A549 (cell line): Measurements from ENCODE around the gene MYCN. TPM values are rescaled to one million over a fixed set of nuclear protein-coding genes. Genes with fewer than 3 reads are reported as not detected.

Experiments
- ATAC-seq, 2 experiments: fragments of 200-7000 bp in 1 of 2; fragments of >200 bp in 1 of 2; cut with Nextera tagmentation in 1 of 2; cut with Tn5 transposase in 1 of 2; 3 replicates each; pipeline versions ENCODE4 v1.8.0 to v1.9.1; 2018 to 2020; ENCODE audit warnings: mild to moderate bottlenecking in 1 of 2, moderate library complexity in 1 of 2
- CTCF ChIA-PET: fragments of 300-600 bp; sonication (Branson Sonifier 250); formaldehyde crosslinking; extraction: SDS; loops from one replicate; lab custom pipeline; 2021; ENCODE audit warnings: antibody characterized with exemption, inconsistent platforms; lab: Yijun Ruan, JAX
- POLR2A ChIA-PET: fragments of 350-600 bp; formaldehyde crosslinking; extraction: SDS; loops from one replicate; lab custom pipeline; 2021; ENCODE audit warnings: antibody characterized with exemption, inconsistent platforms; lab: Yijun Ruan, JAX
- DNase-seq, 2 experiments: peaks; one replicate each; pipeline versions ENCODE4 v3.0.0 to v3.0.0-alpha.2; 2011 to 2016; ENCODE audit warnings: low read depth in 1 of 2, low spot score in 1 of 2
- FAIRE-seq: peaks from 2 replicates; lab custom pipeline; 2011; peaks lifted over from hg19 to GRCh38; lab: Jason Lieb, UNC
- H3K27ac ChIP-seq, 2 experiments: fragments of >200 bp; sonication (Bioruptor Twin); formaldehyde crosslinking; 3 replicates each; pipeline ENCODE4 v1.5.1; 2016 to 2017
- H3K4me1 ChIP-seq: fragments of >200 bp; sonication (Bioruptor Twin); formaldehyde crosslinking; 3 replicates; pipeline ENCODE4 v1.6.1; 2016
- H3K4me2 ChIP-seq: fragments of >200 bp; sonication (Bioruptor Twin); formaldehyde crosslinking; 3 replicates; pipeline ENCODE4 v1.6.1; 2016
- H3K4me3 ChIP-seq: fragments of >200 bp; sonication (Bioruptor Twin); formaldehyde crosslinking; 3 replicates; pipeline ENCODE4 v1.5.1; 2016
- H3K9me3 ChIP-seq: fragments of >200 bp; sonication (Bioruptor Twin); formaldehyde crosslinking; 3 replicates; pipeline ENCODE4 v1.6.1; 2016
- CBX2 ChIP-seq: fragments of 200-600 bp; sonication (generic); IDR thresholded peaks from 2 replicates; pipeline ENCODE4 v1.6.1; 2016; ENCODE audit warnings: low read depth, mild to moderate bottlenecking, borderline replicate concordance
- CBX8 ChIP-seq: fragments of 200-600 bp; sonication (generic); IDR thresholded peaks from 2 replicates; pipeline ENCODE4 v1.6.1; 2016
- CHD2 ChIP-seq: fragments of 150-350 bp; IDR thresholded peaks from 2 replicates; pipeline ENCODE4 v1.6.1; 2014; ENCODE audit warnings: low read length; ENCODE audit not compliant: partially characterized antibody
- EHF ChIP-seq: fragments of 250-450 bp; sonication (Bioruptor Pico); IDR thresholded peaks from 2 replicates; pipeline ENCODE4 v1.5.0; 2020; ENCODE audit warnings: mild to moderate bottlenecking
- EHMT2 ChIP-seq: fragments of 200-600 bp; sonication (generic); IDR thresholded peaks from 2 replicates; pipeline ENCODE4 v1.6.1; 2016; ENCODE audit warnings: antibody characterized with exemption, low read depth, mild to moderate bottlenecking, moderate library complexity
- ELK1 ChIP-seq: fragments of 150-350 bp; IDR thresholded peaks from 2 replicates; pipeline ENCODE4 v1.6.1; 2014; ENCODE audit warnings: low read depth, mild to moderate bottlenecking, low read length
- FOSB ChIP-seq: fragments of 250-450 bp; sonication (Bioruptor Pico); IDR thresholded peaks from 2 replicates; pipeline ENCODE4 v1.5.0; 2020; ENCODE audit warnings: mild to moderate bottlenecking, moderate library complexity
- FOXS1 ChIP-seq: fragments of 250-450 bp; sonication (Bioruptor Pico); IDR thresholded peaks from 2 replicates; pipeline ENCODE4 v1.5.0; 2020; ENCODE audit warnings: mild to moderate bottlenecking, moderate library complexity
- GATA3 ChIP-seq: IDR thresholded peaks from 2 replicates; pipeline ENCODE4 v1.6.1; 2012; ENCODE audit warnings: borderline replicate concordance
- HES2 ChIP-seq: fragments of >200 bp; sonication (Bioruptor Twin); formaldehyde crosslinking; IDR thresholded peaks from 2 replicates; pipeline ENCODE4 v1.6.1; 2016
- HEYL ChIP-seq: fragments of 250-450 bp; sonication (Bioruptor Pico); IDR thresholded peaks from 2 replicates; pipeline ENCODE4 v1.8.0; 2021; ENCODE audit warnings: mild to moderate bottlenecking, moderate library complexity
- JUNB ChIP-seq: fragments of >200 bp; sonication (Bioruptor Twin); formaldehyde crosslinking; IDR thresholded peaks from 2 replicates; pipeline ENCODE4 v1.6.1; 2016
- PBX3 ChIP-seq: IDR thresholded peaks from 2 replicates; pipeline ENCODE4 v1.6.1; 2012
- PHF8 ChIP-seq: fragments of 200-600 bp; sonication (generic); IDR thresholded peaks from 2 replicates; pipeline ENCODE4 v1.6.1; 2016; ENCODE audit warnings: low read depth, mild to moderate bottlenecking, antibody characterized with exemption, moderate library complexity, borderline replicate concordance
- POLR2A ChIP-seq: IDR thresholded peaks from 2 replicates; pipeline ENCODE4 v1.6.1; 2012; ENCODE audit warnings: mild to moderate bottlenecking, low read length
- POLR2AphosphoS2 ChIP-seq: conservative IDR thresholded peaks from 2 replicates; pipeline ENCODE4 v1.6.1; 2012; ENCODE audit warnings: low read length, improper control_type of control experiment, inconsistent platforms
- RARB ChIP-seq: fragments of 250-450 bp; sonication (Bioruptor Pico); IDR thresholded peaks from 2 replicates; pipeline ENCODE4 v1.8.0; 2021; ENCODE audit warnings: mild to moderate bottlenecking, moderate library complexity
- RFX5 ChIP-seq: fragments of 450-650 bp; IDR thresholded peaks from 2 replicates; pipeline ENCODE4 v1.7.1; 2014; ENCODE audit warnings: antibody characterized with exemption, mild to moderate bottlenecking, moderate library complexity
- RNF2 ChIP-seq: fragments of 200-600 bp; sonication (generic); IDR thresholded peaks from 2 replicates; pipeline ENCODE4 v1.6.1; 2016; ENCODE audit warnings: low read depth, mild to moderate bottlenecking, antibody characterized with exemption, moderate library complexity, borderline replicate concordance
- TP53 ChIP-seq: fragments of 250-450 bp; sonication (Bioruptor Pico); IDR thresholded peaks from 2 replicates; pipeline ENCODE4 v1.5.0; 2021; ENCODE audit warnings: mild to moderate bottlenecking, moderate library complexity
- USF2 ChIP-seq: fragments of 450-650 bp; IDR thresholded peaks from 2 replicates; pipeline ENCODE4 v1.6.1; 2014; ENCODE audit warnings: antibody characterized with exemption
- ZSCAN20 ChIP-seq: fragments of 250-450 bp; sonication (Bioruptor Pico); IDR thresholded peaks from 2 replicates; pipeline ENCODE4 v1.8.0; 2022; ENCODE audit warnings: mild to moderate bottlenecking, moderate library complexity
- WGBS: methylation state at CpG from one replicate; pipeline ENCODE4 v1.1.6; 2017; ENCODE audit errors: missing lambda C conversion rate; 5-methylcytosine and 5-hydroxymethylcytosine counted together
- polyA plus RNA-seq, 4 experiments: library from polyadenylated mRNA; depleted of rRNA in 3 of 4; stranded (reverse); fragments of >200 nt; fragmentation: RNase III in 1 of 4; extraction: RNeasy Plus Mini Kit Qiagen cat#74134 plus additional on column Dnase treatment in 1 of 4; gene quantifications; 2 replicates in 3 of 4; 3 replicates in 1 of 4; pipeline ENCODE4 v1.2.3, GENCODE V29; 2011 to 2017

The MYCN gene
- polyA plus RNA-seq, 2 of the 4 experiments (the other 2 are of a cell fraction) = not detected

GRCh38 chr2:15965564-15966019 lies 25.2 kb downstream of the MYCN start:
- DNase-seq = no peak
- 64% methylated on average over 14 of the region's 14 CpGs for WGBS
- ChIA-PET CTCF (no interaction called here), POLR2A (no interaction called here)
- no peak for FAIRE-seq
- Histone ChIP-seq H3K4me3 (no peak overlapping the region), H3K27ac (no peak overlapping the region), H3K4me2 (no peak overlapping the region), H3K4me1 (no peaks in the 10 kb centered on the region), H3K9me3 (no peaks in the 10 kb centered on the region)
- TF ChIP-seq RARB (CRISPR knock-in tag) = no peak
- TF ChIP-seq HES2 = no peak
- no peak for TF ChIP-seq EHMT2
- TF ChIP-seq CBX2 = no peak
- no peak for TF ChIP-seq POLR2A
- TF ChIP-seq HEYL (CRISPR knock-in tag) = no peak
- TF ChIP-seq GATA3 = no peak
- no peak for TF ChIP-seq ELK1
- no peak for TF ChIP-seq JUNB
- TF ChIP-seq CHD2 = no peak
- TF ChIP-seq POLR2AphosphoS2 = no peak
- no peak for TF ChIP-seq EHF
- TF ChIP-seq PBX3 = no peak
- no peak for TF ChIP-seq FOSB (CRISPR knock-in tag)
- ATAC-seq = no peak; a peak in 1 of 6 replicates

- FAIRE-seq = no peak
- ChIA-PET POLR2A (no interaction called here), CTCF (no interaction called here)
- 47% methylated on average over 10 of the region's 10 CpGs for WGBS
- TF ChIP-seq ELK1 = no peak
- TF ChIP-seq GATA3 = no peak
- no peak for TF ChIP-seq ZSCAN20 (CRISPR knock-in tag)
- no peak for TF ChIP-seq CBX8
- no peak for TF ChIP-seq PBX3
- no peak for TF ChIP-seq JUNB
- no peak for TF ChIP-seq FOXS1 (CRISPR knock-in tag)
- TF ChIP-seq RFX5 = no peak
- no peak for TF ChIP-seq EHMT2
- TF ChIP-seq RNF2 = no peak
- no peak for TF ChIP-seq PHF8
- no peak for TF ChIP-seq USF2
- TF ChIP-seq TP53 (CRISPR knock-in tag) = no peak
- ATAC-seq = no peak
- Histone ChIP-seq H3K27ac (no peak overlapping the region), H3K4me3 (no peak overlapping the region), H3K4me1 (no peaks in the 10 kb centered on the region), H3K9me3 (no peaks in the 10 kb centered on the region), H3K4me2 (no peak overlapping the region)
- DNase-seq = no peak
Observed at GRCh38 chr2:15967415-15968279, 27.3 kb downstream of the MYCN start.
